Progenitor cell of endocrine pancreas (in vitro differentiated cells): Measurements from ENCODE around the gene TMLHE. TPM values are rescaled to one million over a fixed set of nuclear protein-coding genes. Genes with fewer than 3 reads are reported as not detected.
"Not testable (repeated sequence)": the region's sequence is repeated elsewhere in the genome, so short reads cannot be mapped to it uniquely, and the experiment has no call there.

Source experiments
- DNase-seq: peaks from one replicate; pipeline ENCODE4 v3.0.0; 2021; ENCODE audit warnings: low spot score; ENCODE audit not compliant: unreplicated experiment
- H3K27ac Mint-ChIP-seq: 2 replicates; pipeline ENCODE4 v1.8.0; 2021; ENCODE audit warnings: mild to moderate bottlenecking, moderate library complexity, mixed read lengths
- H3K27me3 Mint-ChIP-seq: 2 replicates; pipeline ENCODE4 v1.8.0; 2021; ENCODE audit warnings: mixed read lengths
- H3K36me3 Mint-ChIP-seq: 2 replicates; pipeline ENCODE4 v1.8.0; 2022; ENCODE audit warnings: mixed read lengths; ENCODE audit not compliant: insufficient read depth
- H3K4me1 Mint-ChIP-seq: 2 replicates; pipeline ENCODE4 v1.8.0; 2021; ENCODE audit warnings: low read depth, mixed read lengths
- H3K4me3 Mint-ChIP-seq: 2 replicates; pipeline ENCODE4 v1.8.0; 2021; ENCODE audit warnings: low read depth, mild to moderate bottlenecking, moderate library complexity, mixed read lengths
- H3K9me3 Mint-ChIP-seq: 2 replicates; pipeline ENCODE4 v1.8.0; 2021; ENCODE audit warnings: low read depth, mixed read lengths
- CTCF ChIP-seq: fragments of 200-600 bp; sonication (generic); IDR thresholded peaks from one replicate; pipeline ENCODE4 v1.5.0; 2021; ENCODE audit warnings: antibody characterized with exemption, mild to moderate bottlenecking; ENCODE audit not compliant: unreplicated experiment
- total RNA-seq: library from RNA; stranded (reverse); gene quantifications from 2 replicates; pipeline ENCODE4 v1.2.1, GENCODE V29; 2021

TMLHE gene
- total RNA-seq, 1 donor from 2014 or later = 30.6 TPM

- H3K9me3 Mint-ChIP-seq = peaks cover 14% of the 10 kb centered on the region
- no peaks in the 10 kb centered on the region for H3K36me3 Mint-ChIP-seq
- H3K27ac Mint-ChIP-seq = no peak overlapping the region
- no peaks in the 10 kb centered on the region for H3K27me3 Mint-ChIP-seq
- TF ChIP-seq CTCF = no peak
- H3K4me1 Mint-ChIP-seq = peaks cover 8% of the 10 kb centered on the region
- no peak overlapping the region for H3K4me3 Mint-ChIP-seq
- DNase-seq = no peak
Measured at GRCh38 chrX:155637714-155638113, 25.0 kb upstream of the TMLHE start.

GRCh38 chrX:155635019-155635418 is 22.3 kb upstream of the TMLHE start:
- not testable (repeated sequence) for DNase-seq, H3K36me3 Mint-ChIP-seq, H3K27ac Mint-ChIP-seq, H3K27me3 Mint-ChIP-seq, H3K4me3 Mint-ChIP-seq, H3K4me1 Mint-ChIP-seq
- H3K9me3 Mint-ChIP-seq = peaks cover 27% of the 10 kb centered on the region

GRCh38 chrX:155632431-155633100 is 19.8 kb upstream of the TMLHE start:
- TF ChIP-seq CTCF = no peak
- no peak overlapping the region for H3K27ac Mint-ChIP-seq
- no peaks in the 10 kb centered on the region for H3K27me3 Mint-ChIP-seq
- no peak overlapping the region for H3K4me3 Mint-ChIP-seq
- no peak for DNase-seq
- no peaks in the 10 kb centered on the region for H3K36me3 Mint-ChIP-seq
- peaks cover 40% of the 10 kb centered on the region for H3K9me3 Mint-ChIP-seq
- no peaks in the 10 kb centered on the region for H3K4me1 Mint-ChIP-seq

GRCh38 chrX:155620110-155620509 is 7.4 kb upstream of the TMLHE start:
- H3K9me3 Mint-ChIP-seq = peaks cover 15% of the 10 kb centered on the region
- H3K4me1 Mint-ChIP-seq, H3K27me3 Mint-ChIP-seq, DNase-seq, H3K4me3 Mint-ChIP-seq, H3K36me3 Mint-ChIP-seq, H3K27ac Mint-ChIP-seq: not testable (repeated sequence)

- no peak for DNase-seq
- Mint-ChIP-seq H3K4me1 (peaks cover 2% of the 10 kb centered on the region), H3K27ac (no peak overlapping the region), H3K4me3 (no peak overlapping the region), H3K27me3 (no peaks in the 10 kb centered on the region), H3K36me3 (no peaks in the 10 kb centered on the region), H3K9me3 (peaks cover 19% of the 10 kb centered on the region)
- no peak for TF ChIP-seq CTCF
Measured at GRCh38 chrX:155615938-155616337, 3.2 kb upstream of the TMLHE start.

- Mint-ChIP-seq H3K27me3 (no peaks in the 10 kb centered on the region), H3K4me1 (peaks cover 2% of the 10 kb centered on the region), H3K4me3 (no peak overlapping the region), H3K27ac (no peak overlapping the region), H3K36me3 (peaks cover 3% of the 10 kb centered on the region), H3K9me3 (peaks cover 23% of the 10 kb centered on the region)
- no peak for DNase-seq
- no peak for TF ChIP-seq CTCF
Measured at GRCh38 chrX:155613927-155614559, 1.3 kb upstream of the TMLHE start.
